ENCODE results near the gene TBX18.

- no peak for TF ChIP-seq CTCF (IDR thresholded peaks at IDR 0.05; ENCODE audit: low read depth, low read length, missing input control)
- no peak for TF ChIP-seq RAD21 (IDR thresholded peaks at IDR 0.05)
- TF ChIP-seq REST (IDR thresholded peaks at IDR 0.05), result no peak
- no peak for TF ChIP-seq ATF3 (IDR thresholded peaks at IDR 0.05)
These were observed 46.1 kb downstream of the TBX18 start for GRCh38 chr6:84718038-84718955.
